Kidney (tissue), 14 donors: ENCODE data around the gene PGRMC2. TPM values are rescaled to one million over a fixed set of nuclear protein-coding genes. Genes with fewer than 3 reads are reported as not detected.

Source experiments
- DNase-seq, 5 donors: peaks; one replicate each; pipeline ENCODE4 v3.0.0-alpha.2; 2013 to 2020
- FAIRE-seq: peaks from 2 replicates; lab custom pipeline; 2012; peaks lifted over from hg19 to GRCh38; lab: Jason Lieb, UNC
- H3K27ac ChIP-seq, 2 donors: one replicate each; pipeline ENCODE4 v1.7.0; 2013; ENCODE audit warnings: low read depth in 2 of 2, low read length in 2 of 2, inconsistent platforms in 1 of 2
- H3K27me3 ChIP-seq: one replicate; pipeline ENCODE4 v1.7.1; 2013; ENCODE audit warnings: low read length, inconsistent platforms; ENCODE audit not compliant: control insufficient read depth, insufficient read depth
- H3K36me3 ChIP-seq, 3 donors: one replicate each; pipeline versions ENCODE4 v1.7.0 to v1.7.1; 2013; ENCODE audit warnings: low read length in 3 of 3, control low read depth in 1 of 3, inconsistent platforms in 1 of 3; ENCODE audit not compliant: insufficient read depth in 3 of 3, control insufficient read depth in 2 of 3
- H3K4me1 ChIP-seq, 3 donors: one replicate each; pipeline versions ENCODE4 v1.7.0 to v1.7.1; 2013; ENCODE audit warnings: low read length in 3 of 3, inconsistent platforms in 1 of 3, low read depth in 1 of 3; ENCODE audit not compliant: control insufficient read depth in 2 of 3, insufficient read depth in 2 of 3
- H3K4me3 ChIP-seq, 3 donors: one replicate each; pipeline versions ENCODE4 v1.7.0 to v1.8.1; 2013; ENCODE audit warnings: low read length in 3 of 3, control low read depth in 1 of 3, inconsistent platforms in 1 of 3
- H3K9ac ChIP-seq, 3 donors: one replicate each; pipeline versions ENCODE4 v1.7.0 to v1.7.1; 2013; ENCODE audit warnings: low read length in 3 of 3, control low read depth in 1 of 3, inconsistent platforms in 1 of 3
- H3K9me3 ChIP-seq, 3 donors: one replicate each; pipeline versions ENCODE4 v1.7.0 to v1.7.1; 2013; ENCODE audit warnings: low read length in 3 of 3, control low read depth in 1 of 3, inconsistent platforms in 1 of 3; ENCODE audit not compliant: control insufficient read depth in 2 of 3, insufficient read depth in 1 of 3
- CTCF ChIP-seq: IDR thresholded peaks from 3 replicates; pipeline ENCODE4 v1.5.1; 2012; ENCODE audit warnings: mild to moderate bottlenecking, moderate library complexity, borderline replicate concordance; ENCODE audit not compliant: insufficient read depth; ENCODE audit errors: extremely low read depth
- intact Hi-C: fragments of 100-400 bp; cut with DNase I; formaldehyde crosslinking; loops from one replicate; pipeline ENCODE4 v1.11.1; 2022
- polyA plus RNA-seq: library from polyadenylated mRNA; stranded (reverse); fragments of 350-450 nt; fragmentation: Illumina TruSeq; extraction: RNeasy Lipid Tissue Mini Kit (QIAGEN cat#74804); gene quantifications from one replicate; pipeline ENCODE4 v1.2.3, GENCODE V29; 2014; ENCODE audit warnings: low read depth, low replicate concordance; ENCODE audit not compliant: insufficient read depth
- total RNA-seq: library from RNA; stranded (reverse); fragmentation: NEBNext Ultra II Directional; extraction: Animal tissue kit (Norgen Biotek cat#: 25700); gene quantifications from one replicate; pipeline ENCODE4 v1.2.1, GENCODE V29; 2021
- donor health status: control.
- donor health status: control.
- donor health status: control.
- donor health status: control.
- donor health status: control.
- donor health status: DM: yes; HTN: yes; CAD: no.
- donor health status: Normal renal cell carcinoma (clear cell type).

The PGRMC2 gene
- total and polyA plus RNA-seq, 2 donors from 2014 or later, result 65.7 to 70.0 TPM

GRCh38 chr4:128256539-128256938 lies 31.1 kb downstream of the PGRMC2 start:
- no peak overlapping the region for H3K9ac ChIP-seq
- intact Hi-C loops, result no loop called here
- H3K9me3 ChIP-seq, result no peaks in the 10 kb centered on the region
- FAIRE-seq (no peak), DNase-seq (no peak)
- no peaks in the 10 kb centered on the region for H3K36me3 ChIP-seq
- H3K27me3 ChIP-seq, result no peaks in the 10 kb centered on the region
- no peaks in the 10 kb centered on the region for H3K4me1 ChIP-seq
- no peak overlapping the region for H3K27ac ChIP-seq
- no peak overlapping the region for H3K4me3 ChIP-seq
- no peak for TF ChIP-seq CTCF

DNA sequence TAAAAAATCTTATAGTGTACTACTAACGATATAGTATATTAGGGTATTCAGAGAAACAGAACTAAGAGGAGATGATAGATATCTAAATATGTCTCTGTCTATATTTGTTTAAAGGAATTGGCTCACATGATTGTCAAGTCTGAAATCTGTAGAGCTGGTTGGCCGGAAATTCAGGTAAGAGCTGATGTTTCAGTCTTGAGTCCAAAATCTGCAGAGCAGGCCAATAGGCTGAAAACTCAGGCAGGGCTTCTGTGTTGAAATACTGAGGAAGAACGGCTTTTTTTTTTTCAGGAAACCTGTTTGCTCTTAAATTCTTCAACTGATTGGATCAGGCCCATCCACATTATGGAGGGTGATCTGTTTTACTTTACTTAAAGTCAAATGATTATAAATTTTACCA lies 31.7 kb downstream of the PGRMC2 start:
- Histone ChIP-seq H3K4me3 (no peak overlapping the region), H3K36me3 (no peaks in the 10 kb centered on the region), H3K9ac (no peak overlapping the region), H3K9me3 (no peaks in the 10 kb centered on the region), H3K27ac (no peak overlapping the region), H3K4me1 (no peaks in the 10 kb centered on the region), H3K27me3 (no peaks in the 10 kb centered on the region)
- DNase-seq (no peak), FAIRE-seq (no peak)
- TF ChIP-seq CTCF, result no peak
- intact Hi-C loops, result no loop called here

DNA sequence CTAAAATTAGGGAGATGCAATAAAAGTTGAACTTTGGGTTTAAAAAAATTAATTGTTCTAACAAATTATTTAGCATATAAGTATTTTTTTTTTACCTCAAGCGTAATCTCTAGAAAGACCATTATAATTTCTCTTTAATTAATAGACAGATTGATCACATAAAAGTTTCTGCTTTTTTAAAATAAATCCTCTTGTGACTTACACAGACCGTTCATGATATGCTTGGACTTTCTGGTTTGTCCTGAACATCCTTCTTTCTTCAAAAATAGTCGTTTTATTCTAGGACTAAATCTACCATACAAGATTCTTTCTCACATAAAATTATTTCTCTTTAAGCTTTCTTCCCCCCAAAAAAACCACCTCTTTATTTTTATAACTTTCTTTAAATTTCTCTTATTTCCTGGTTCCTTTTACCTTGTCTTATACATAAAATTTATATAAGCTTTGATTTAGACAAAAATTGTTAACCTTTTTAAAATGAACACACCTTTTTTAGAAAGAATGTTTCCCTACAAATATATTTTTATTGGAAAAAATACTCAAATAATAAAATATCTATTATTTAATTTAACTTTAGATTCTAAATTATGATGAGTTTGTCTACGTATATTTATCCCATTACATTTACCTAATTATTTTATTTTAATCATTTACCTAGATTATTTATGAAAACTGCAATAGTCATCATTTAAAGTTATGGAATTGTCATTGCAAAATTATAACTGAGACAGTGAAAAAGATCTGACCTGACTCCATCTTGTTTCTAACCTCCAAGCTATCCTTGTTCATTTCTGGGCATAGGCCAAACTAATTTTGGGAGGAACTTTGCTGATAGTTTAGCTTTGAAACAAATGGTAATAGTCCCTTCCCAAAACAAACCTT lies 37.6 kb downstream of the PGRMC2 start:
- TF ChIP-seq CTCF, result no peak
- DNase-seq (no peak), FAIRE-seq (peak; percentile 91)
- H3K4me1 ChIP-seq, result no peaks in the 10 kb centered on the region
- no peaks in the 10 kb centered on the region for H3K27me3 ChIP-seq
- H3K36me3 ChIP-seq, result no peaks in the 10 kb centered on the region
- intact Hi-C loops, result no loop called here
- H3K9me3 ChIP-seq, result peaks cover 0 to 3% (median 0%) of the 10 kb centered on the region in 3 donors
- H3K4me3 ChIP-seq, result no peak overlapping the region
- H3K27ac ChIP-seq, result no peak overlapping the region
- H3K9ac ChIP-seq, result no peak overlapping the region
